TTC549 (cell line): ENCODE results near the gene CNIH3.
"Not testable (repeated sequence)": the region's sequence is repeated elsewhere in the genome, so short reads cannot be mapped to it uniquely, and the experiment has no call there.

Experiments
- FAIRE-seq: peaks from 2 replicates; lab custom pipeline; 2012; peaks lifted over from hg19 to GRCh38; lab: Jason Lieb, UNC

CNIH3 gene

DNA sequence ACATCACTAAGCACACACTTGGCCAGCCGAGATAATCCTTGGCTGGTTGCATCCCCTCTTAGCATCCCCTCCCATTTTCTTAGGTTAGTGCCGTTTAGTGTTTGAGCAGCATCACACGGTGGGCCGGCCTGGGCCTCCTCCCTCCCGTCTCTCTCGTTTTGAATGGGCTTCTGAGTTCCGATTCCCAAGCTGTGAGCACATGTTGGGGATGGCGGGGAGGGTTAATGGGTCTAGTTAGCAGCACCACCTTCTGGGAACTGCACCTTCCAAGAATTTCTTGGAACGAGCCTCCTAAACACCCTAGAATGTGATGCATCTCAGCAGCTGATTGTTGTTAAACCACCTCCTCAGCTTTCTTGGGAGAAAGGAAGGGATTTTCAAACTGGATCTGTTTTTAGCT, 73.3 kb downstream of the CNIH3 start:
- FAIRE-seq: no peak

DNA sequence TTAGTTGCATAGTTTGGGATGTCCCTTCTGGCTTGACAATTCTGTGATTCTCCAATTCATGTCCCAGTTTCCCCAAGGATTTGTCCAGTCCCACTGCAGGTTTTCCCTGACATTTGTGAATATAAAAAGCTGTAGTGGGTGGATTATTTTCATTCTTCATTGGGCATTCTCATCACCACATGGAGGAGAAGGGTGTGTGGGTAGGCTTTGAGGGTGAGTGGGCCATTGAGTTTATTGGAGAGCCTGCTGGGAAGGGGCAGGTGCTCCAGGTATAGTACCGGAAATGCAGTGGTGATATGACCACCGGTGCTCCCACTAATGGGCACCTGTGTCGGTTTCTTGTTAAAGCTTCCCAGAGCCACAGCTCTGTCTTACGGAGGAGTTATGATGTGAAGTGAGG, 74.5 kb downstream of the CNIH3 start:
- FAIRE-seq: no peak

DNA sequence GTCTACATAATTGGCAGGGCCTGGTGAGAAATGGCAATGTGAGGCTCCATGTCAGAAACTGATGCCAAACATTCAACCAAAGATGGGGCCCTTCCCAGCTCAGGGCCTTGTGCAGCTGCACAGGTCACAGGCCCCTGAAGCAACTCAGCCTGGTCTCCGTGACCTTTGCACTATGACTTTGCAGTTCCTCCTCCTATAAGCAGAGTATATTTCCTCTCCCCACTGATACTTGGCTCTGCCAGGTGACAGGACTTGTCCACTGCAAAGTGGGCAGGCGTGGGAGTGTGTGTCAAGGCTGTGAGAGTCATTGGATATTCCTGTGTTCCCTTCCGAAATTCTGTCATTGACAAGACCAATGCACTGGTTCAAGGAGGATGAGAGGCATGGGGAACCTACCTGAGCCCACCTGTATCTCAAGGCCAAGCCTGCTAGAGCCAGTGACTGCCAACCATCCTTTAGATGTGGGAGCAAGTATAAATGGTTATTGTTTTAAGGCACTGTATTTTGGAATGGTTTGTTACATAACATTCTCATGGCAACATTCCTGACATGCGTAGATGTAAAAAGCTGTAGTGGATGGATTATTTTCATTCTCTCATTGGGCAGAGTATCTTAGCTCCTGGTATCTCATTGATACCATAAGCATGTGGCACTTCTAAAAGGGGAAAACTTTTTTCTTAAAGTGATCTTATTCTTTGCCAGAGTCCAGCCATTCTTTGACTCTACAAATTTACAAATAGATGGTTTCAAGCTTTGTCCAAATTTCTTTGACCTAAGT, 75.2 kb downstream of the CNIH3 start:
- FAIRE-seq: no peak

DNA sequence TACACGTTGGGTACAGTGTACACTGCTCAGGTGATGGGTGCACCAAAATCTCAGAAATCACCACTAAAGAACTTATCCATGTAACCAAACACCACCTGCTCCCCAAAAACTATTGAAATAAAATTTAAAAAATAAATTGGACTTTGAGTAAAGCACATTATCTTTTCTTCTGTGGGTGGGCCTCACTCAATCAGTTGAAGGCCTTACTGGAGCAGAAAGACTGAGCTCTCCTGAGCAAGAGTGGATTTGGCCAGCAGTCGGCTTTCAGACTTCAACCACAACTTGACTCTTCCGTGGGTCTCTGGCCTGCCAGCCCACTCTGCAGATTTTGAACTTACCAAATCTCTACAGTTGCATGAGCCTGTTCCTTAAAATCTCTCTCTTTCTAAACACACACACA, 78.9 kb downstream of the CNIH3 start:
- no peak for FAIRE-seq

DNA sequence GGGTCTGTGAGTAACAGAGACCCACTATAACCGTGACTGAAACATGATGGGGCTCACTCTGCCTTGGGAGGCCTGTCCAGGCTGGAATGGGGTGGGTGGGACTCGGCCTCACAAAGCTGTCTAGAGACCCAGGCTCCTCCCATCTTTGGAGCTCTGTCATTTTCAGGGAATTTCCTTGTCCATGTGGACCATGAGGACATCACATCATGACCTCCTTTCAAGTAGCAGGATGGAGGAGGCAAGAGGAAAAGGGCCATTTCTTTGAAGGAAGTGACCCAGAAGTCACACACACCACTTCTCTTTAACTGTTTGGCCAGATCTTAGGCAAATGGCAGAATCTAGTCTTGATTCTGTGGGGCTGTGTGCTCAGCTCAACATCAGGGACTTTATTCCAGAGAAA, 79.9 kb downstream of the CNIH3 start:
- no peak for FAIRE-seq

DNA sequence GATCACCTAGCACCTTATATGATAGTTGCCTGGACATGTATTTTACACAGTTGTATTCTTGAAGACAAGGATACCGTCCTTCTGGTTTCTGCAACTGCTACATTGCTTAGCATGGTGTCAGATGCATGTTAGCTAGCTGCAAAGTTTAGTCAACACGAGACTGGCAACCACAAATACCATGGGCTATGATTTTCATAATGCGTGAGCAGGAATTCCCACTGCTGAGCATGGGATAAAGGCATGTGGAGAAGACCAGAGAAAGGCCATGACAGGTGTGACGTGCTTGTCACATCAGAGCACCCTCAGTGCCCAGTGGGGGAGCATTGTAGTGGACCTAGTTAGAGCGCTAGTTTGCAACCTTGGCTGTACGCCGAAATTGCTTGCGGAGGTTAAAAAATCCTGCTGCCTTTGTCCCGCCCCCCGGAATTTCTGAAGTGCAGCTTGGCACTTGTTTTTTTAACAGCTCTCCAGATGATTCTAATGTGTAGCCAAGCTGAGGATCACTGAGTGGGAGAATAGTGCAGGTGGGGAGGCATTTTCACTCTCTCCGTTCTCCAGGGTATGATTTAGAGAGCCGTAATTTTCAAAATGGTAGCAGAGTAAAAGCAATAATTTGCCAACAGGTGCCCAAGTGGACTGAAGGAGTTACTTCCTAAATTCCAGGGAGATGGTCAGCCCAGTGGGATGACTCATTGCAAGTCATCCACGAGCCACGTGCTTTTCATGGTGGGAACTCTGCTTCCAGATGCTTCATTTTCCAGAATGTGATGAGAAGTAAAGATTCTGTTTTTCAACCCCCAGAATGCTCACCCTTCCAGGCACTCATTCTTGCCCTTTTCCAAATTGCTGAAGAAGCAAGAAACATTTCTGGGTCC, 81.0 kb downstream of the CNIH3 start:
- no peak for FAIRE-seq

DNA sequence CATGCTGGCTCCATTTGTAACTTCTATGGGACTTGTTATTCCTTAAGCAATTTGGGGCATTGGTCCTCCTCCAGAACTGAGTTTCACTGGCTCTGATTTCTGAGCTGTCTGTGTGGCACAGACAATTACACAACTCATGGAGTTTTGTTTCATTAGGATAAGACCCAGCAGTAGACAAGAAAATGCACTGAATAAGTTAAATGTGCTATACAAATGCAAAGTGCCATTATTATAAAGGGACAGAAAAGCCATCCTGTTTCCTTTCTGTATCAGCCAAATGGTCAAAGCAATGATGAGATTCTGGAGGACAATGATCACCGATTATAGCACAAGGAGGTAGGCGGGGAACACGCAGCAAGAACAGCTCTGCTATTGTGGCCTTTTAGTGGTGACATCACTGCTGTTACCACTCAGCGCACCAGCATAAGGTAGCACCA, 81.9 kb downstream of the CNIH3 start:
- FAIRE-seq: no peak

DNA sequence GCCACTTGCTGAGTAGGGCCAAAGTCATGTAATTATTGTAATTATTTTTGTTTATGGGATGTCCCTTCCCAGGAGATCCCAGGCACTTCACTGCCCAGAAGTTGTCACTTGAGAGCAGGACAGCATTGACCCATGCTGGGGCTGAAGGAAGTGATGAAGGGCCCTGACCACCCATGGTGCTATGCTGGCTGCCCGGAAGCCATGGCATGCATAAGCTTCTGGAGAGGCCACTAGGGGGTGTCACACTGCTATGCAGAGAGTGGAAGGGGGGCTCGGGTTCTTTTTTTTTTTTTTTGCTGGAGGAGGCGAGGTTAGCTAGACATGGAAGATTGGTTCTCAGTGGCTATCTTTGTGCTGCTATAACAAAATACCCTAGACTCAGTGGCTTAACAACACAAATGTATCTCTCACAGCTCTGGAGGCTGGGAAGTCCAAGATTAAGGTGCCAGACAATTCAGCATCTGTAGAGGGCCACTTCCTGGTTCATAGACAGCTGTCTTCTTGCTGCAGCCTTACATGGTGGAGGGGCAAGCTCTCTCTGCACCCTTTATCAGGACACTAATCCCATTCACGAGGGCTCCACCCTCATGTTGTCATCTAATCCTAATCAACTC, 84.9 kb downstream of the CNIH3 start:
- no peak for FAIRE-seq

DNA sequence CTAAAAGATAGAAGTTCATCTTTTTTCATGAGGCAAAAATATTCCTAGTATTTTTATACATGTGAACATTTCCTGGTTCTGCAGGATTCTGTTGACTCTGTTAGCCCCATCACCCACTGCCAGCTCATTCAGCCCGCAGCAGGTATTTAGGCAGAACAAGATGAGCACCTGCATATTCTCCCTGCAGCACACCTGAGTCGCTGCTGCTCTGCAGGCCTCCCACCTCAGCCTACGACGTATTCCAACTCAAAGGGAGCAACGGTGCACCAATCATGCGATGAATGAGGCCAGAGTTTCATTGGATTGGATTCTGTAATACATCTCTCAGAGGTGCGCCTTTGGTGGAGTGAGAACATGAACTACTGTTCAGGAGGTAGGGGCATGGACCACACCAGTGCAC, 87.6 kb downstream of the CNIH3 start:
- no peak for FAIRE-seq

DNA sequence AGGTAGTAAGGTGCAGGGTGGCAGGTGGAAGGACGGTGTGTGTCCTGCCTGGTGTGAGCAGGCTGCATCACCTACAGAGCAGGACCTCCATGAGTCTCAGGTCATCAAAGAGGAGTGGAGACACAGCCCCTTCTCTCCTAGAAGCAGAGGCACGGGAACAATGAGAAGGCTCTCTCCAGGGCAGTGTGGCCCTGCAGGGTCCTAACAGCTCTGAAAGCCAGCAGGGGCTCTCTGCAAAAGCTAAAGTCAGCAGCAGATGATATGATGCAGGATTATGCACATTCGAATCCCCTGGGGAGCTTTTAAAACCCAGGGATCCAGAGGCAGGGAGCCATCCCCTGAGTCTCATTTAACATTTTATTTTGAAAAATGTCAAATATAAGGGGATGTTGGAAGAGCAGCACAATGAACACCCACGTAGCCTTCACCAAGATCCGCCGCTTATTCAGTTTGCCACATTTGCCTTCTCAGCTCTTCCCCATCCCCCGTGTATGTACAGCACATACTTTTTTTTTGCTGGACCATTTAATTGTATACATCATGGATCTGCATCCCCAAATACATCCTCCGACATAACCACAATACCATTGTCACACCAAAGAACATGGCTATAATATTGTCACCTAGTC, 88.1 kb downstream of the CNIH3 start:
- no peak for FAIRE-seq

DNA sequence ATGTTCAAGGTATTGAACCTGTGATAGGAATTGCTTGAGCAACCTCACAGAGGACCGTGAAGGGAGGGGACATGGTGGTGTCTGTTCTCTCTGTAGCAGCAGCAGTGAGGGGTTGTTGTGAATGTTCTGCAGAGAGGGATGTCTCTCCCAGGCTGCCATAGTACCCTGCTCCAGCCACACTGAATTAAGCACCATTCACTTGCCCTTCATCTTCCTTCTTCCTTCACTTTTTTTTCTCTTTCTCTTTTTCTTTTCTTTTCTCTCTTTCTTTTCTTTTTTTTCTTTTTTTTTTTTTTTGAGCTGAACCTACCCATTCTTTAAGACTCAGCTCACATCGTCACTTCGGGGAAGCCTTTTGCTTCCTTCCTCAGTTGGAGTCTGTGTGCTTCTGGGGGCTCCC, 89.5 kb downstream of the CNIH3 start:
- FAIRE-seq: no peak

DNA sequence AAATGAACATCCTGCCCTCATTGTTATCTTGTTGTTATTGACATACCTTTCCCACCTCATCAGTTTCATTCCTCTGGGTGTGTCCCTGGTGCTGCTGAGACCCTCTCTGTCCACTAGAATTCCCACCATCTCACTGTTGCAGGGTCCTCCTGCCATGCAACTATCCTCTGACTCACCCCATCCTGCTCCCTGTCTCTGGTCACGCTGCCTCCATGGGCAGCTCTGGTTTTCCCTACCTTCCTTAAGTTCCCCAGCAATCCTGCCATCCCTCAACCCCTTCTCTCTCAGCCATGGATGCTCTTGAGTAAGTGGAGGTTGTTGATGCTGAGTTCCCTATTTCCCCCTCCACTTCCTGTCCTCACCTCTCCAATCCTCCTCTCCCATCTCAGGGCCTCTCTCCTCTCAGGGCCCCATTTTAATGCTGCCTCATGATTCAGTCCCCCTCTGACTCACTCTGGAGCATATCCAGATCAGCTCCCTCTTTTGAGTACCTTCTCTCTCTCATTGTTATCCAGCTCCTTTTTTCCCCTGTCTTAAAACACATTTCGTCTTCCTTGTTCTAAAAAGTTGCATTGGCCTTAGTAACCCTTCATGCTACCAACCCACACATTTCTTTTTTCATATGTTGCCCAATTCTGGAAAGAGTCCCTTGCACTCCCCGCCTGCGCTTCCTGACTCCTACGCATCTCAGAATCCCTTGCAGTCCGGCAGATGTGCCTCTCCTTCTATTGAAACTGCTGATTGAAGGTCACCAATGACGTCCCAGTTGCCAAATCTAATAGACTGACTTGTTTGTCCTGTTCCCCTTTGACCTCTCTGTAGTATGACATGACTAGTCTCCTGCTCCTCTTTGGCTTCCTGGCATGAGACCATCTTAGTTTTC, 92.0 kb downstream of the CNIH3 start:
- no peak for FAIRE-seq

DNA sequence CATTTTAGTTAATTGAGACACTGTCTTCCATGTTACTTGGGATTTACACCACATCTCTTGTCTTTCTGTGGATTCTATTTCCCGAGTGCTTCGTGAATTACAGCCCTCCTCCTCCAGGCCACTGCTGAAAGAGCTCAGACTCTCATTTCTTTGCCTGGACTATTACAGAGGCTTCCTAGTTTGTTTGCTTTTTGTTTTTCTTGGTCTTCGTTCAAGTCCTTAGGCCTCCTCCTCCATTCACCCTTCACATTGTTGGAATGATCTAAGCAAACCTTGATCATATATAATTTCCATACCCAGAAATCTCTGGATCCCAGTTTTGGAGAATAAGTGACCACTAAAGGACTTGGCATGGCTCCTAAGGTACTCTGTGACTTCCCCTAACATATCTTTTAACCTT, 94.1 kb downstream of the CNIH3 start:
- no peak for FAIRE-seq

DNA sequence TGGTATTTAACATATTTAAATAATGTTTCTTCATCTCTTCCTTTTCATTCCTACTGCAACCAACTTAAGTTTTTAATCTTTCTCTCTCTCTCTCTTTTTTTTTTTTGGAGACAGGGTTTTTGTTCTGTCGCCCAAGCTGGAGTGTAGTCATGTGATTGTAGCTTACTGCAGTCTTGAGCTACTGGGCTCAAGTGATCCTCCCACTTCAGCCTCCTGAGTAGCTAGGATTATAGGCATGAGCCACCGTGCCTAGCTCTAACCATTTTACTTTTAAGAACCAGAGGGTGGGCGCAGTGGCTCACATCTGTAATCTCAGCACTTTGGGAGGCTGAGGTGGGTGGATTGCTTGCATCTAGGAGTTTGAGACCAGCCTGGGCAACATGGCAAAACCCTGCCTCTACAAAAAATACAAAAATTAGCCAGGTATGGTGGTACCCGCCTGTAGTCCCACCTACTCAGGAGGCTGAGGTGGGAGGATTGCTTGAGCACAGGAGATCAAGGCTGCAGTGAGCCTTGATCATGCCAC, 95.2 kb downstream of the CNIH3 start:
- not testable (repeated sequence) for FAIRE-seq

DNA sequence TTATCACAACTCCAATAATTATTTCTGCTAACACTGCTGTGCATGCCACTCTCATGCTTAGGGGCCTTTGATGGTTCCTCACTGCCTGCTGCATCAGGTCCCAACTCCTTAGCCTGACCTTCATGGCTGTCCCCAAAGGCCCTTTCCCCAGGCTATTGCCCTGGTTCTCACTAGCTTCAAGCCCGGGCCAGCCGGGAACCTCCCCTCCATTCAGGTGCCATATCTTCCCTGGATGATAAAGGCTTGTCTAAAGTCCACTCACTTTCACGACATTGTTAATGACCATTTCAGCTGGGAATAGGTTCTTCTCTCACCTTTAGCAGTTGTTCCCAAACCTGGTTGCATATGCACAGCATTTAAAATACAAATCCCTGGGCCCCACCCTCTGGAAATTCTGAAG, 95.8 kb downstream of the CNIH3 start:
- FAIRE-seq: no peak

DNA sequence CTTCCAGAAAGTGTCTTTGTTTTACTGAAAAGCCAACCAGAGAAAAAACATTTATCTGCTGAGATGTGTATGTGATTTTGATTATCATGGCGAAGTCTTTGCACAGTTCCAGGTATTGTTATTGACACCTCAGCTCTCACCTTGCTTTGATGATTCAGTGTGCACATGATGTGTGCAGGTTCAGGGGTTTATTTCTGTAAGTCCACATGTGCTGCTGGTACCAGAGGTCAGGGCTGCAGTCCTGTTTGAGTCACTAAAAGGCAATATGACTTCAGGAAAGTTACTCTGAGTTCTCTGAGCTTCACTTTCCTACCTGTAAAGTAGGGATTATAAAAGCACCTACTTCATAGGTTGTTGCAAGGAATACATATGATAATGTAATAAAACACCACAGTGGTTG, 97.1 kb downstream of the CNIH3 start:
- FAIRE-seq: no peak

DNA sequence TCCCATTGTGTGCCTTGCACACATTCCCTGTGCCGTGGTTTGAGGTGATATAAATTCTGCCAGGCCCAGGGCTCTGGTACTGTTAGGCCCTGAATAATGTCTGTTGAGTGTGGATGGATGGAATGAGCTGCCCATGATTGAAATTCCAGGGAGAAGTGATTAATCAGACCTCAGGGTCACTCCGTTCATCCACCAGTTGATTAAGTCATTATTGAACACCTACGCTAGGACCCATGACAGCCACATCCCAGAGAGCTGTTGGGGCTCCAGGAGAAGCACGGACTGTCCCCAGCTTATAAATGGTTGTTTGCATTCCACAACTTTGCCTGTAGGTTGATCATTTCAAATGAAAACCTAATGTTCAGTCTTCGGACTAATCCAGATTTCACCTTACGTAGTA, 98.4 kb downstream of the CNIH3 start:
- no peak for FAIRE-seq

DNA sequence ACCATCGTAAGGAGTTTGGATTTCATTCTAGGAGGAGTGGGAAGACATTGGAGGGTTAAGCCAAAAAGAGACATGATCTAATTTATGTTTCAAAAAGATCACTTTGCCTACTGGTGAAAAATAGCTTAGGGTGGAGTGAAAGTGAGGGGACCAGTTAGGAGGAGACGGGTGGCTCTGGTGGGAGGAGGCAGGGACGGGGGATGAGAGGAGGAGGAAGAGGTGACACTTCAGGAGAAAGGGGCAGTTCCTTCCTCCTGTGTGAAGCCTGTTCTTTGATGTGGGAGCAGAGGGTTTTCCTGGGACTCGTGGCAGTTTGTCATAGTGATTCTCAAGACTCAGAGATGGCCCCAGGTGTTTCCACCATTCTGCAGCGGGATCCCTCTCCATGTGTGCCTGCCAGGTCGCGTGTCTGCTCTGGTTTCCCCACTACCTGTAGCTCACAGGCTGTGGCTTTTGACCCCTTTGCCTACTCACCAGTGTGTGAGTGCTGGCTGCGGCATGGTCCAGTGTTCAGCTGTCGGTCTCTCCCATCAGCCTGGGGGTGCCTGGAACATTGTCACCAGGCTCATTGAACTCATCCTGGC, 102.4 kb downstream of the CNIH3 start:
- FAIRE-seq: no peak

DNA sequence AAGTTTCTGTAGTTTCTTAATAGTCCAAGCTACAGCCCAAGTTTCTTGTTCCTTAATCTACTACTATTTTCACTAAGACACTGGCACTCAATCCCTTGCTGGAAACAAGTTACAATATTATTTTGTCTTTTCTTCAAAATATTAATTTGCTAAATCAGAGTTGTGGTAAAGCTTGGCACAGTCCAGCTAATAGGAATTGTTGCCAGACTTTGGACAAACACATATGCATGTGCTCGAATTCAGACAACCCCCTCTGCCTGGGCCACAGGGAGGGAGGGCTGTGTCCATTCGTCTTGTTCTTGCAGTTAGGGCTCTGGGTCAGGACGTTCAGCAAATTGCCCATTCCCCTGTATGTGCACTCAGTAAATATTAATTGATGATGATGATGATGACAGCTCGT, 103.6 kb downstream of the CNIH3 start:
- FAIRE-seq: no peak

DNA sequence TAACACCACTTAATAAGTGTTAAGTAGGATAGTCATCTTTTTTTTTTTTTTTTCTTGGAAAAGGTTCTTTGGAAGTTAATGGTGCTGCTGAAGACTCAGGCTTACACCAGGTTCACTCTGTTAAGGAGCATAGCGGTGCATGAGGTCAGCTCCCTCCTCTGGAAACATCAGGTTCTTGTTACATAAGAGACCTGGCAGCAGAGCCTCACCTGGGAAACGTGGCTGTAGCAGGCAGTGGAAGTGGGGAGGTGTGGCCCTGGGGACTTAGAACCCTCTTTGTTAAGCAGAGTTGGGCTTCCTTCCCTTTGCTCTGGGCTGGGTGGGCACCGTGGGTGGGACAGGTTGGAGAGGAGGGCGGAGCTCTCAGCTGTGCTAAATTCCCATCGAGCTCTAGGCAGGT, 104.1 kb downstream of the CNIH3 start:
- FAIRE-seq: no peak

DNA sequence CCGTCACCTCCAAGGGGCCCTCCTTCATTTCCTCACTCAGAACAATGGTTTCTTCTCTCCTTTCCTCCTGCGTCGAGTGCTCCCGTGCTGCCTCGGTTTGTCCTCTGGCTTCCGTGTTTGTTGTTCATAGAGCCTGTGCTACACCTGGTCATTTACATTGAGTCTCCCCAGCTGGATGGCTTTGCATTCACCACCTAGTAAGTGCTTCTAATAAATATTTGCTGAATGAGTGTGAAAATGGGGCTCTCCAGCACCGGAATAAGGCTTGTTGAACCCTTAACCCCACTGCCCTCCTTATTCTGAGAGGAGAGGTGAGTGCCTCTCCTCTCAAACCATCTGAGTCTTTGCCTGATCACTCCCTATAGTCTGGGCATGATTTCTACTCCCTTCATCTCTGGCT, 104.9 kb downstream of the CNIH3 start:
- no peak for FAIRE-seq
